ENCODE measurements around the gene HDAC9.

The HDAC9 gene

DNA sequence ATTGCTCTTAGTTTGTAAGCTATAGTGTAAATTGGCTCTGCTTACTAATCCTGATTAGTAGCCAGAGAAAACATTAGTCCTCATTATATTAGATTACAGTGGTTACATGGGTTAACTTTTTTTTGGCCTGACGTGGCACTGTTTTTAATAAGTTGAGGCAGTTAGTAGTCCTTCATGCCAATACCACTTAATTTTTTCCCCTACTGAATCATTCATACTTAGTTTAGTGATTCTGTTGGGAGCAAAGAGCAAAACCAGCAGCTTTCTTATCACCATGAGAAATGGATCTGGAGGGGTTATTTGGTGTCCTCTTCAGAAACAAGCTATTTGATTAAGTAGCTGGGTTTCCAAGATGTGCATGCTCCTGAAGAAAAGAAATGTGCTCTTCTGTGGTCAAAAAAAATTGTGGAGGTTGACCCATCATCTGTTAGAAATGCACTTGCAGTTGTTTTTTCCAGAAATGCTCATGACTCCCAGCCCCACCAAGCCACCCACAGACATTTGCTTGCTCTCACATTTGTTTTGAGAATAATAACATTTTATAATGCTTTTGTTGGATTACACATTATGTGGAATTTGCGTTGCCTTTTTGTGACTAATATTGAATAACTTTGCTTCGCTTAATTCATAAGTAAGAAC is 258.5 kb downstream of the HDAC9 start:
- DNase-seq: no peak

DNA sequence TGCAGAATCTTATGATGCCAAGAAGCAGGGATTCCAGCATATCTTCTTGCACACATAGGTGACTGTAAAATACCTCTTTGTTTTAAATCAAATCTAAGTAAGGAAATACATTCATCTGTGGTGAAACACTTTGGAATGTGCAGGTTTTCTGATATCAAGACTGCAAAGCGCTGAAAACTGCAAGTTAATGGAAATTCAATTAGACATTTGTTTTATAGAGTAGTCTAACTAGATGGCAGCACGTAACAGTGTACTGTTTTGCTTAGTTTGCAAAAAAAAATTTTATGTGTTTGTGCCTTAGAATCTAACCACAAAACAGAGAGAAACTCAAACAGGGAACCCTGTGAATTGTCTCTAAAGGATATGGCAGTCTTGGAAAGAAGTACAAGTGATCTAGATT is 259.2 kb downstream of the HDAC9 start:
- DNase-seq: no peak

DNA sequence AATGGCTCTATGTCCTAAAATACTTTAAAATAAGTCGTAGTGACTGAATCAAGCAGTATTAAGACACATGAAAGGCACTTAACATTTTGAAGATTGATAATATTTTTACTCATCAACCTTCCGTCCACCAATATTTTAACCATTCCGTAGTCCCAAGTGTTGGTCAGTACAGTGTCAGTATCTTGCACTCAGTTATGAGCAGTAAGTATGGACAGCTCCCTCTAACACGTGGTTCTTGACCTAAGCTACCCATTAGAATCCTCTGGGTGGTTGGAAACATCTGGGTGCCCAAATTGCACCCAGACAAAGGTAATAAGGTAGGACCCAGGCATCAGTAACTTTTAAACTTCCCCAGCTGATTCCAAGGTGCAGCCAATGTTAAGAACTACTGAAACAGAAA is 260.2 kb downstream of the HDAC9 start:
- no peak for DNase-seq

DNA sequence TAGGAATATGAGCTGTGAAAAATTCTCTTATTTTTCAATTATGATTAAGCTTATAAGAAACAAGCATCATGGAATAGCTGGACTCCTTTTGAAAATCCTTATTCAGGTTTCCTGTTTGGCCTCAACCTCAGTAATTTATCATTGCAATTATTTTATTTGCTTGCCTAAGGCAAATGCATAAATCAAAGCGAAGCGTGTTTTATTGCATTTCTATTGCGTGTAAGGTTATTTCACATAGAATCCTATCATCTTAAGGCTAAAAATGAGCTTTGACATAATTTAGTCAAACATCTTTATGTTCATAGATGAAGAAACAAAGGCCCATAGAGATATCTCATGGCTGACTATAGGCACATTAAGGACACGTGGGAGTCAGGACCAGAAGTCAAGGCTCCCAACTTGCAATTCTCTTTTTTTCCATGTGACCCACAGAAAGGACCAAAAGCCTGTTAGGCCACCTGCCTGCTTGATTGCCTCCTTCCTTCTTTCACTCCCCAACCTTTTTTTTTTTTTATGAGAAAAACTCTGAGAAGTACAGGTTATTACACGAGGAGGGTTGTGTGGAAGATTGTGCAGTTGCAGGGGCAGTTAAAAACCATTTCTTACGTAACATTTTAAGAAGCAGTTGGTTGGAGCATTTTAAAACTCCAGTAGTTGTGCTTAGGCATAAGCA is 261.0 kb downstream of the HDAC9 start:
- DNase-seq: no peak

DNA sequence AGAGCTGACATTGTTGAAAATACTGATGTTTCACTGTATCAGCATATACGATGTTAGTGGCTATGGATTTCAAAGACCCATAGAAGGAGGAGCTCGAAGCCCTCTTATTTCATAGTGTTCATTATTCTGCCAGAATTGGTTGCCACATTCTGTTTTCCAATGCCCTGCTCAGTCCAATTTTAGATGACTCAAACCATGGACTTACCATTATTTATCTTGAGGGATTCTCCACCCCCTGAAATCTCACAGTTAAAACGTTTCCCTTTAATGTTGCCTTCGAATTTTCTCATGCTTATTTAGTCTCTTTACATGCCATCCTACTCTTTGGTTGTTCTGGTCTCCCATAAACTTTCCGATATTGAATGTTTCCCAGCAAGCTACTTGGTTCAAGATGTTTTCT is 264.5 kb downstream of the HDAC9 start:
- DNase-seq: no peak

DNA sequence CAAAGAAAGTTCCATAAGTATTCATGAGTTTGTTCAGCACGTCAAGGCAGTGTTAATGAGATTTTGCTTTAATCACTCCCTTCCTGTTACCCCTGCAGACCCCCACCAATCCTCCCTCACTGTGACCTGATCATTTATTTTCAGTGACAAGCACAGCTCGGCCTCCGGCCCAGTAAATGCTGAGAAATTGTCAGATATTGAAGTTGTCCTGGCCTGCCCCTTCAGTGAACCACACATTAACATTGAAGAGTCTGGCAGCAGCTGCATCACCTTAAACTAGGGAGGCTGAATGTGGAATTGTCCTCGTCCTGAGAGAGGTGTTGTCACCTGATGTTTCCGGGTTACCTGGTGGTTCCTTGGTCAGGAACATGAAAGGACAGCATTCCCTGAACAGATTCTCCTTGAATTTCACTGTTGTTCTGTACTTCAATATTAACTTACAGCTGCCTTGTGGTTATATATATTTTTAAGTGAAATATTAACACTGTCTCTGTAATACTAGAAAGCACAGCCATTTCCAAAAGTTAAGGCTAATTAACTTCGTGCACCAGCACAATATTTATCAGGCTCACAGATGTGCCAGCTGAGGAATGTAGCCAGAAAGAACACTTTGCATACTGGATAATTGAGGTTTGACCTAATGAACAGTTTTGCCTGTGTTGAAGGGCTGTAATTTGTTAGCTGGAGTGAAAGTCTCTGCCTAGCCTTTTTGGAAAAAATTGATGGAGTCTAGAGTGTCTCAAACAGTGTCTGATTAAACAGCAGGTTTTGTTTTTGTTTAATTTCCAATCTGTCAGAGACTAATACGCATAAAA is 265.3 kb downstream of the HDAC9 start:
- DNase-seq: no peak

DNA sequence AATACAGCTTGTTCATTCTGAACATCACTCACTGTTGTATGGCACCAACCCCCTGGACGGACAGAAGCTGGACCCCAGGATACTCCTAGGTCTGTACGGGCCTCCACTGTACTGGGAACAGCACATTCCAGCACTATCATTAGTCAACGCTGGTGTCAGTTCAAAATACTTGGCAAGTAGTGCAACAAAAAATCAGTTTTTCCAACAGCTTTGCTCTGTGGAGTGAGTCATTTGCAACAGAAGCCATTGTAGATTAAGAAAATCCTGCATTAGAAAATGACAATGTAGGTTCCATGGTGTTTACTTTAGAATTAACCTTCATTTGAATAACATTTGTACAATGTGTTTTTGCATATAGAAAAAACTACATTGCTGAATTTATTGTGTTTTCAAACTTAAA is 266.6 kb downstream of the HDAC9 start:
- no peak for DNase-seq

DNA sequence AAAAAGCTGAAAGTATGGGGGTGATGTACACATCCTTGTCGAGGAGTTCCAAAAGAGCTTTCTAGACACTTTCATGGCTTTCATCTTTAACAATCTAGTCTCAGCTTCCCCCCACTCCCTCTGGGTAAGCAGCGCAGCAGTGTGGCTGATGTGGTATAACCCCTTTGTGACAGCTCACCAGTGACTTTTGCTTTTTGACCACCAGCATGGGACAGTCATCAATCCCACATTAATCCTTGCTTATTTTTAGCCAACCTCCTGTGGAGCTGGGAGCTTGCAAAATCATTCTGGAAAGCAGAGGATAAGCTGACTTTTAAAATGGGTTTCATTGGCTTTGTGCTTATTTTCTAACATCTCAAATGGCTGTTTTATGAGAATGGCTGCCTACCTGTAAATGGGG is 272.7 kb downstream of the HDAC9 start:
- no peak for DNase-seq

DNA sequence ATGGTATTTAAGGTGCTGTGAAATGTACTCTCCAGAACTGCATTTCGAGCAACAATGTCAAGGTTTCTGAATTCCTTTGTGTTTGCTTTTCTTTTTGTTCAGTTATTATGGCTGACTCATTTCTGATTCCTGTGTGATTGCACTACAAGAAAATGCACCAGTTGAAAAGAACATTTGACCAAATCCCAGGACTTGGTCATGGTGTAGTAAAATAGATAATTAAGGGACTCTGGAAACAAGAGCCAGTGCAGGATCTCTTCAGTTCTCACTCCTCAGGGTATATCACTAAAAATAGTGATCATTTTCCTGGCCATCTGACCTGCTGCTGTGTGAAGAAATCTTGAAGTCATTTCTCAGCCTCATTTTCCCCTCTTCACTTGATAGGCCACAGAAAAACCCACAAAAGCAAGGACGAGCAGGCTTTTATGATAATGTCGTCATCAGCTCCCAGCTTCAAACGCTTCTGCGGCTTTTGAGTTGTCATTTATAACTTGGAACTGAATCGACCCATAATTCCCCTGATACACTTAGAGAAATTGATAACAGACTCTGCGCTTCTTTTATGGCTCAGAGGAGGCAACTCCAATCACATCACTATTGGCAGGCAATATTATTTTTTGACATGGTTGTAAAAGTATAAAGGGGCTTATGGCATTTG is 274.7 kb downstream of the HDAC9 start:
- no peak for DNase-seq

DNA sequence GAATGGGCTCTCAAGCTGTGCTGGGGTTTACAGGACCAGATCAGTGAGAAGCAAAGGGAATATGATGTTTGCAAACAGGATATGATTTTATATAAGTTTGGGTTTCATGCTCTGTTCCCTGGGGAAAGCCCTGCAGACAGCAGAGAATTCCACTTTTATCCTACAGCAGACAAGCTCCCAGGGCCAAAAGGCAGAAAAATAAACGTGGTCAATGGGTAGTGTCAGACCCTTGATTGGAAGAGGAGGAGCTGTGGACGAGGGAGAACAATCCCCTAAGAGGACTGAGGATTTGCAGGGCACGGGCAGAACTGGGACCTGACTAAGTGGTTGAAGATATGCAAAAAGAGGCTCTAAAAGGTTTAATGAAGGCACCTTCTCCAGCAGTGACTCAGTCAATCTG is 275.3 kb downstream of the HDAC9 start:
- no peak for DNase-seq

DNA sequence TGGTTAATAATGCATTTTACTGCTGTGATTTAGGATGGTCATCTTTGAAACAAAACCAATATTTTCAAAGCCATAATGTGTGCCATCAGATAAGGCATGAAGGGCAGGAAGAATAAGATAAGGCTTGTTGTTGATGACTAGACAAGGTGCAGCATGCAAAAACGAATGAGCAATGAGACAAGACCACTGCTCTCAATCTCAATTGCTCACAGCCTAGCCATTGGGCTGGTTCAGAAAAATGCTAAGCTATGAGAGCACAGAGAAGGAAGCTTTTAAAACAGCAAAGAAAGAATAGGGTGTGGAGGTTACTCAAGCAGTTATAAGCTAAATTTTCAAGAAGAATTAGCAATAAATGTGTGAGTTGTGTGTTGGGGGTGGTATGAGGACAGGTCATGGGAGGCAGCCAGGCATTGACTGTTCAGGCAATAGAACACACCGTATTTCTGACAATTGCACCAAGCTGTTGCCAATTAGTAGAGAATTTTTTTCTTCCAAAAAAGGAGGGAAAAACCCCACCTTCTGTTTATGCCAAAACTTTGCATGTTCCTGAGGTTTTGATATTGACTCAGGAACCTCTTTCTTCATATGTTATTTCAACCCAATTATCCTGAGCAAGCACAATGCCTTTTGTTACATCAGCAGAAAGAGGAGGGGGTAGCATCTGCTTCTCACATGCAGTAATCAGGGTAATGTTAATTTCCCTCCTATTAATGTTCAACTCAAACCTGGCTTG is 276.5 kb downstream of the HDAC9 start:
- no peak for DNase-seq

DNA sequence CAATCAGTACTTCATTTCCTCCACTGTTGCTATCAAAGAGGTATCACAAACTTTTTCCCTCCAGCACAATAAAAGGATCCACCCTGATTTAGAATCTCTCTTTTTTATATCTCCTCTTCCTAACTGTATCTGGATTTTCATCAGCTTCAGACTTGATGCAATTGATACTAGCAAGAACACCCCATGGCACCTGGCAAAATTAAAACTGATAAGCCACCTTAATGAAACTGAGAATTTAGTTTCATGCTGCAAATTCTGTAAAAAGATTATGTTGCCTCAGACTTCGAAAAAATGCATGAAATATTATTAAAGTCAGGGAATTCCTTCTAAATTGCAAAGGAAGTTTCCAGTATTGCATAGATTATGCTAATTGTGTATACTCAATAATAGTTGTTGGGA is 277.0 kb downstream of the HDAC9 start:
- no peak for DNase-seq

DNA sequence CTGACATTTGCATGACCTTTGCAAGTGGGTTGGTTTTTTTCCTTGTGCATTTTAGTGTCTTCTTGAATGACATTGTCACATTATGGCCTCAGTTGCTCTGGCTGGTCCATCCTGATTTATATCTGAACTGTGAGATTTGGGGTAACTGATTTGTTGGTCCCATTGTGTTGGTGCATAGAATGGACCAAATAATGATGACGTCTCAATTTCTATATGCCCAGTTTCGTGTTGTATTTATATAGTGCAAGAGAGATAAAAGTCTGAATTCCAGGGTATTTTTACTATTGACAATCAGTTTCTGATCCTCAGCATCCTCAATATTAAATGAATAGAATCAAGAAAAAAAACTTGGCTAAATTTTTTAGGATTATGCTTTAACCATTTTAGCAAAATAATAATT is 281.8 kb downstream of the HDAC9 start:
- no peak for DNase-seq

DNA sequence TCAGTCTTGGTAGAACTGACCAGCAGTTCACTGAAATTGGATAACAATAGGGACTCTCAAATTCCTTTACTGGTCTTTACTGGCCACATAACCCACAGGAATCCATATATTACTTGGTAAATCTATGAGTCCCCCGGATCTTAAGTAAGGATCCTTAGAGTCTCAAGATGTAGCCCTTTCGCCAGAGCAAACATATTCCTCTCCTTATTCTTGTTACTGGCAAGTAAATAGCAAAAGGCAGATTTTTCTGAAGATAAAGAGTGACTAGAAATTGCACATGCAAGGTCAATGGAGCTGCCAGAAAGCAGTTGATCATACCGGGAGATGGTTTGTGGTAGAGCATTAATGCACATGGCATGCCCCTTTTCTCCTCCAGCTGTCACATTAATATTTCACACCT is 283.0 kb downstream of the HDAC9 start:
- no peak for DNase-seq

DNA sequence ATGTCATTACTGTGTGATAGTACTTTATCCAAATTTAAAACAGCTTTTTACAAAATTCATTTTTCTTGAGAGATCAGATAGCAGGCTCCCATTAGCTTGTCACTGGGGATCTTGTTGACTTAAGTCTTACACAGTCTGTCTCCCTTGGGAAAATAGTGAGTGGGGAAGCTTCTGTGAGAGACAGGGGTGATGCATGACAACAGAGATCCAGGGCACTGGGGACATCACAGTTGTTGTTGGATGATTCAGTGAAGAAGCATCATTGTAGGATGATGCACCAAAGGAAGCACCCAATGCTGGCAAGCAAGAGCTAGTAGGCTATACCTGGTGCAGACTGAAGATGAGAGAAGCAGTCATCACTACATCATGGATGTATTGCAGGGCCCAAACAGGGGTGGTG is 284.7 kb downstream of the HDAC9 start:
- DNase-seq: no peak

DNA sequence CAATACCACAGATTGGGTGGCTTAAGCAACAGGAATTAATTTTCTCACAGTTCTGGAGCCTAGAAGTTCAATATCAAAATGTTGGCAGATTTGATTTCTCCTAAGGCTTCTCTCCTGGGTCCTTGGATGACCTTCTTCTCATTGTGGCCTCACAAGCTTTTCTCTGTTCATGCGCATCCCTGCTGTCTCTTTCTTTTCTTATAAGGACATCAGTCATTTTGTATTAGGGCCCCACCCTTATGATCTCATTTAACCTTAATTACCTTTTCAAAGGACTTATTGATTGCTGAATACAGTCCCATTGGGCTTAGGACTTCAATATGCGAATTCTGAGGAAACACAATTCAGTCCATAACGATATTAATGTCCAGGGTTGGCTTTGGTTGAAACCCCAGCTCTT is 285.4 kb downstream of the HDAC9 start:
- no peak for DNase-seq

DNA sequence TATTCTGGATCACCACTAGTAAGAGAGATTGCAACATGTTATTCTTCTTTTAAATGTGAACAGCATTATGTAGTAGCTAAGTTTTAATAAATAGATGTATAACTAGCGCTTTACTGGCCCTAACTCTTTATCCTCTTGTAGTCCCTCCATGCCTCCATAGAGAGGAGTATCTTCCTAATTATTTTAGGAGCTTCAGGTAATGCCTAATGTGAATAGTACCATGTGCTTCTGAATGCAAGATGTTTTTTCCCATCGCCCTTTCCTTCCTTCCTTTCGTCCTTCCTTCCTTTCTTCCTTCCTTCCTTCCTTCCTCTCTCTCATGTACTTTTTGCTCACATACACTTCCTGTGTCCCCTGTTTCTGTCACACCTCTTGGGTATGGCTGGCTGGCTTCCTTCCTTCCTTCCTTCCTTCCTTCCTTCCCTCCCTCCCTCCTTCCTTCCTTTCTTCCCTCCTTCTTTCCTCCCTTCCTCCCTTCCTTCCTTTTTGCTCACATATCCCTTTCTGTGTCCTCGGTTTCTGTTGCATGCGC is 290.7 kb downstream of the HDAC9 start:
- DNase-seq: no peak

DNA sequence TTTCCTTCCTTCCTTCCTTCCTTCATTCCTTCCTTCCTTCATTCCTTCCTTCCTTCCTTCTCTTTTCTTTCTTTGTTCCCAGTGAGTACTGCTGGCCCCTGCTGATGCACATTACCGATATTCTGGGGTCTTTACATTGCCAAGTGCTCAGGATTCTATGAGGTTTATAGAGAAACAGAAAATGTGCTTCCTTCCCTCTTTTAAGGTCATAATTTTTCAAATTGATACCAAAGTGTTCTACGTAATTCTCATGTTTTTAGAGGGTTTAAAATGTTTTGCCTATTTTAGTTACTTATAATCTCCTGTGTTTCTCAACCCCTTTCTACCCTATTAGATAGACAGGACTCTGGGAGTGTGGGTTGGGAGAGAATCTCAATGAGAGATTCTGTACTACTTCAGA is 291.2 kb downstream of the HDAC9 start:
- no peak for DNase-seq

DNA sequence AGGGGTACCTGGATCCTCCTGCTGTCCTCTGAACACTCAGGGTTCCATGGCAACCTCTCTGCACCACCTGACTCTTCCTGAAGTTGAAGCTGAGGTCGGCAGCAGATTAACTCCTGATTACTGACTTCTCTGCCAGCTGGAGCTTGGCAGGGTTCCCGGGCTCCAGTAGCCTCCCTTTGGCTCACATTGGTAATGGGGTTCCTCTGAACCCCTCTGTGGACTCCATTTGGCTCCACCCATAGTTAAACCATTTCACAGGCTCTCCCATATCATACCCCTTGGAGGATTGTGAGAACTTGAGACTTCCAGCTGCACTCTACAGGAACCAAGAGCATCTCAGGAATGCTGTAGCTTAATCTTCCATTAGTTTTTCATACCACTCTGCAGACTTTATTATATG is 292.5 kb downstream of the HDAC9 start:
- no peak for DNase-seq

DNA sequence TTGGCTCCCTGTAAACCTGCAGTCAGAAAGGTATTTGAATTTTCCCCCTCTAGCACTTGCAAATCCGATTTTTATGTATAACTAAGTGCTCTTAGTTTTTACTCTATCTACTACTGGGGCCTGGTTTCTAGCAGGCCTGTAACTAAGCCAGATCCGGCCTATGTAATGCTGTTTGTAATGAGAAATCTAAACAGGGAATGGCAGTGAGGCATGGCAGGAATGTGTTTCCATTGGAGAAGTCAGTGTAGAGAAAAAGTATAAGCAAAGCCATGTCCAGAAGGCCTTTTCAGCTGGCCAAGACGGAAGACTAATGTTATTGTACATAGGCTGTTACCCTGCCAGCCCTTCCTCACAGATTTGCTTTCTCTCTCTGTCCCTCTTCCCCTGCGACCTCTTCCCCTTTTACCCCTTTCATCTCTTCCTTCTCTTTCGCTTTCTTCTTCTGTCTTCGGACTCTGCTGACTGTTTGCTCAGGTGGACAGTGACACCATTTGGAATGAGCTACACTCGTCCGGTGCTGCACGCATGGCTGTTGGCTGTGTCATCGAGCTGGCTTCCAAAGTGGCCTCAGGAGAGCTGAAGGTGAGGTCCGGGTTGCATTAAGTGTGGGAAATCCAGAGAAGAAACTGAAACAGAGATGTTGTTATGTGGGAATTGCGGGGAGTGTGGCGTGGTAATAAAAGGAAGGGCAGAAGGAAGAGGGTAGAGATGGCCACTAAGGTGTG is 297.5 kb downstream of the HDAC9 start:
- no peak for DNase-seq

DNA sequence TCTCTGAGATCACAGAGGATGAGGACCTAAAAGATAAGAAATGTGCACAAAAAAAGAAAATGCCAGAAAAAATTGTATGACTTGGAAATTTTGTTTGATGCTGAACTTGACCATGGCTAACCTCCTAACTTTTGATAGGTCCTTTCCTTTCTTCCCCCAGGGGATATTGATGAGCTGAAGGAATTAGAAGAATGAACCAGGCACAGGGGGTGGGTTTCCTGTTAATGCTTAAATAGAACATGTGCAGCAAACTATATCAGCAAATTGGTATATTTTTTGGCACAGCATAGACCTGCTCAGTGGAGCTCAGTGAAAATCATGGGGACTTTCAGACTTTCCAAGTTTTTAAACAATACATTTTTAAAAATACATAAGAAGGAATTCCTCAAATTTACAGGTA is 300.7 kb downstream of the HDAC9 start:
- no peak for DNase-seq
